ENCODE measurements around the gene GIGYF1.
"Not testable (repeated sequence)": the region's sequence is repeated elsewhere in the genome, so short reads cannot be mapped to it uniquely, and the experiment has no call there.

DNA sequence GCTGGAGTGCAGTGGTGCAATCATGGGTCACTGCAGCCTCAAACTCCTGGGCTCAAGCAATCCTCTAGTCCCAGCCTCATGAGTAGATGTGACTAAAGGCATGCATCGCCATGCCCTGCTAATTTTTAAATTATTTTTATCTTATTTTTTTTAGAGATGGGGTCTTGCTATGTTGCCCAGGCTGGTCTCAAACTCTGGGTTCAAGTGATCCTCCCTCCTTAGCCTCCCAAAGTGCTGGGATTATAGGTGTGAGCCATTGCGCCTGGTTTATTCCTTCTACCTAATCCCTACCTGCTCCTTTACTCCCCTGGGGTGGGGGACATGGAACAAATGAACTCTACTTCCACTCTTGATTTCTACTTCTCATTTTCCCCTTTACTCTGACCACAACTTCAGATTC is 30.3 kb upstream of the GIGYF1 start:
- TF ChIP-seq, protein P1, sequence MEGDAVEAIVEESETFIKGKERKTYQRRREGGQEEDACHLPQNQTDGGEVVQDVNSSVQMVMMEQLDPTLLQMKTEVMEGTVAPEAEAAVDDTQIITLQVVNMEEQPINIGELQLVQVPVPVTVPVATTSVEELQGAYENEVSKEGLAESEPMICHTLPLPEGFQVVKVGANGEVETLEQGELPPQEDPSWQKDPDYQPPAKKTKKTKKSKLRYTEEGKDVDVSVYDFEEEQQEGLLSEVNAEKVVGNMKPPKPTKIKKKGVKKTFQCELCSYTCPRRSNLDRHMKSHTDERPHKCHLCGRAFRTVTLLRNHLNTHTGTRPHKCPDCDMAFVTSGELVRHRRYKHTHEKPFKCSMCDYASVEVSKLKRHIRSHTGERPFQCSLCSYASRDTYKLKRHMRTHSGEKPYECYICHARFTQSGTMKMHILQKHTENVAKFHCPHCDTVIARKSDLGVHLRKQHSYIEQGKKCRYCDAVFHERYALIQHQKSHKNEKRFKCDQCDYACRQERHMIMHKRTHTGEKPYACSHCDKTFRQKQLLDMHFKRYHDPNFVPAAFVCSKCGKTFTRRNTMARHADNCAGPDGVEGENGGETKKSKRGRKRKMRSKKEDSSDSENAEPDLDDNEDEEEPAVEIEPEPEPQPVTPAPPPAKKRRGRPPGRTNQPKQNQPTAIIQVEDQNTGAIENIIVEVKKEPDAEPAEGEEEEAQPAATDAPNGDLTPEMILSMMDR (IDR thresholded peaks at IDR 0.05), result not testable (repeated sequence)
- TF ChIP-seq EP300, POLR2AphosphoS5 (IDR thresholded peaks at IDR 0.05): not testable (repeated sequence)

All from stomach (tissue), 4 donors.